ENCODE measurements around the gene DMD.

DMD gene

GRCh38 chrX:32281853-32282252 is 929.5 kb downstream of the DMD start:
- POLR2A ChIA-PET, result no interaction called here
- DNase-seq (ENCODE audit: extremely low spot score), result no peak
- CTCF ChIA-PET, result no interaction called here
- no peak for TF ChIP-seq CTCF (IDR thresholded peaks at IDR 0.05; ENCODE audit: control extremely low read depth, extremely low read depth, low read depth, missing control alignments)

GRCh38 chrX:32280921-32281320 is 930.4 kb downstream of the DMD start:
- no peak for DNase-seq (ENCODE audit: extremely low spot score)
- TF ChIP-seq CTCF (IDR thresholded peaks at IDR 0.05; ENCODE audit: control extremely low read depth, extremely low read depth, low read depth, missing control alignments), result no peak
- CTCF ChIA-PET, result no interaction called here
- POLR2A ChIA-PET, result no interaction called here

- POLR2A ChIA-PET, result no interaction called here
- no peak for DNase-seq (ENCODE audit: extremely low spot score)
- CTCF ChIA-PET, result no interaction called here
- no peak for TF ChIP-seq CTCF (IDR thresholded peaks at IDR 0.05; ENCODE audit: control extremely low read depth, extremely low read depth, low read depth, missing control alignments)
Measured at GRCh38 chrX:32280489-32280888, 930.9 kb downstream of the DMD start.

DNA sequence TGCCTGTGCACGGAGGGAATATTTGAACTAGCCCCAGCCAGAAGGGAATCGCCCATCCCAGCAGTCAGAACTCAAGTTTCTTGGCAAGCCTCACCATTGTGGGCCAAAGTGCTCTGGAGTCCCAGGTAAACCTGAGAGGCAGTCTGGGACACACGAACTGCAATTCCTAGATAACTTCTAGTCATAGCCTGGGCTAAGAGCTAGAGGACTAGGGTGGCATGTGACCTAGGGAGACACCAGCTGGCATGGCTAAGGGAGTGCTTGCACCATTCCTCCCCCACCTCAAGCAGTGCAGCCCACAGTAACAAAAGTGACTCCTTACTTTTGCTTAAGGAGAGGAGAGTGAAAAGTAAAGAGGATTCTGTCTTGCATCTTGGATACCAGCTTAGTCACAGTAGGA is 935.2 kb downstream of the DMD start:
- no peak for TF ChIP-seq CTCF (IDR thresholded peaks at IDR 0.05; ENCODE audit: control extremely low read depth, extremely low read depth, low read depth, missing control alignments)
- CTCF ChIA-PET, result no interaction called here
- DNase-seq (ENCODE audit: extremely low spot score), result no peak
- POLR2A ChIA-PET, result no interaction called here

DNA sequence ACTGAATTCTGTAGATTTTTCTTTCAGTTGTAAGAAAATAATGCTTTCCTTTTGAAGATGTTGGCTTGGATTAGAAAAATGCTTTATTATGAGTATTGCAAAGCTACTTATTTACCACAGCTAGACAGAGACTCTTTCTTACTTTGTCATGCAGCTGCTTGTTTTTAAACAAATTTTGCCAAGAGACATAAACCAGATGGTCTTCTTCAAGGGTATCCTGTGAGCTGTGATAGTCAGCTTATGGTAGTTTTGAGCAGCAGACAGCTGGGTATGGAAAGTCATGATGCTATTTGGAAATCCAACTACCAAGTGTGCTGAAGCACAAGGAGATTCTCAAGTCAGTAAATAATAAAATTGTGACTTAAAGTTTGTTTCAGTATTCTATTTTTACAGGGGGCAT is 941.5 kb downstream of the DMD start:
- ChIA-PET CTCF (no interaction called here), POLR2A (no interaction called here)
- no peak for DNase-seq (ENCODE audit: extremely low spot score)
- no peak for TF ChIP-seq CTCF (IDR thresholded peaks at IDR 0.05; ENCODE audit: control extremely low read depth, extremely low read depth, low read depth, missing control alignments)

GRCh38 chrX:32268207-32268606 is 943.1 kb downstream of the DMD start:
- ChIA-PET POLR2A (no interaction called here), CTCF (no interaction called here)
- DNase-seq (ENCODE audit: extremely low spot score), result no peak
- no peak for TF ChIP-seq CTCF (IDR thresholded peaks at IDR 0.05; ENCODE audit: control extremely low read depth, extremely low read depth, low read depth, missing control alignments)

DNA sequence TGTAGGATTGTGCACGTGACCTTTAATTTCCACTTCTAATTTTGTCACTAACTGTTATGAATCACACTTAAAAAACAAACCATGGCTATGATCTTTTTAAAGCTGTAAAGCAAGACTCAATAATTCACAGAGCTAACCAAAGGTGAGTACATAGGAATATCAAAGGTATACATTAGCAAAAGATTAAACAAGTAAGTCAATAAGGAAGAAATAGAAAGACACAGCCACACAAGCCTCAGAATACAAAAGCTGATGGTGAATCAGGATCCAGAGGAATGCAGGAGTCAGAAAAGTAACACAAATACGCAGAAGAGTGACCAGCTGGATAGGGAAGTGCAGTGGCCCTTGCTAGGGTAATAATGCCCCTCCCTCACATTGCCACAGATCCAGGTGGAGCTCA is 943.6 kb downstream of the DMD start:
- TF ChIP-seq CTCF (IDR thresholded peaks at IDR 0.05; ENCODE audit: control extremely low read depth, extremely low read depth, low read depth, missing control alignments), result no peak
- CTCF ChIA-PET, result no interaction called here
- POLR2A ChIA-PET, result no interaction called here
- DNase-seq (ENCODE audit: extremely low spot score), result no peak

All from GM10248 (cell line).